GM12878 (cell line): ENCODE data around the gene SPN. TPM values are rescaled to one million over a fixed set of nuclear protein-coding genes. Genes with fewer than 3 reads are reported as not detected.
"Not testable (repeated sequence)": the region's sequence is repeated elsewhere in the genome, so short reads cannot be mapped to it uniquely, and the experiment has no call there.

ENCODE experiments used
- ATAC-seq: fragments of 200-7000 bp; cut with Tn5 transposase; 3 replicates; pipeline ENCODE4 v1.9.1; 2020; ENCODE audit warnings: mild to moderate bottlenecking, moderate library complexity
- BruUV-seq: library from RNA; stranded (reverse); fragments of 400-500 nt; replicated peaks from 2 replicates; lab custom pipeline; 2021; lab: Mats Ljungman, UMichigan
- CTCF ChIA-PET: fragments of 300-600 bp; sonication (Branson Sonifier 250); formaldehyde crosslinking; extraction: SDS; loops from one replicate; lab custom pipeline; 2021; ENCODE audit warnings: inconsistent platforms; lab: Yijun Ruan, JAX
- POLR2A ChIA-PET: fragments of 350-600 bp; formaldehyde crosslinking; extraction: SDS; loops from one replicate; lab custom pipeline; 2021; ENCODE audit warnings: inconsistent platforms; lab: Charles Lee
- RAD21 ChIA-PET: fragments of 300-600 bp; sonication (Branson Sonifier 250); formaldehyde crosslinking; loops from one replicate; lab custom pipeline; 2023; ENCODE audit warnings: antibody characterized with exemption; ENCODE audit not compliant: unreplicated experiment; lab: Charles Lee
- SMC1A ChIA-PET: fragments of 300-600 bp; sonication (Branson Sonifier 250); formaldehyde crosslinking; loops from one replicate; lab custom pipeline; 2023; ENCODE audit not compliant: unreplicated experiment, uncharacterized antibody; lab: Charles Lee
- DNase-seq: peaks from one replicate; pipeline ENCODE4 v3.0.0-alpha.2; 2011; ENCODE audit warnings: low read depth, low spot score
- FAIRE-seq: peaks from 3 replicates; lab custom pipeline; 2011; peaks lifted over from hg19 to GRCh38; lab: Jason Lieb, UNC
- H2AFZ ChIP-seq: 2 replicates; pipeline ENCODE4 v1.6.0; 2011; ENCODE audit warnings: low read depth, low read length, control low read depth; ENCODE audit not compliant: control insufficient read depth
- H3K27ac ChIP-seq: 2 replicates; pipeline ENCODE4 v1.5.1; 2011; ENCODE audit warnings: control low read depth; ENCODE audit not compliant: control insufficient read depth, insufficient read depth
- H3K27me3 ChIP-seq, 2 experiments: replicated peaks in 1 of 2; 2 replicates each; pipeline versions ENCODE4 v1.6.0 to v1.6.1; 2011; ENCODE audit warnings: low read length in 1 of 2; ENCODE audit not compliant: control insufficient read depth in 2 of 2, insufficient read depth in 2 of 2
- H3K36me3 ChIP-seq, 2 experiments: 2 replicates each; pipeline ENCODE4 v1.5.1; 2011; ENCODE audit warnings: low read length in 1 of 2; ENCODE audit not compliant: control insufficient read depth in 2 of 2, insufficient read depth in 2 of 2
- H3K4me1 ChIP-seq: 2 replicates; pipeline ENCODE4 v1.6.1; 2011; ENCODE audit warnings: mild to moderate bottlenecking, low read length, moderate library complexity, mixed read lengths; ENCODE audit not compliant: control insufficient read depth, insufficient read depth
- H3K4me2 ChIP-seq: 2 replicates; pipeline ENCODE4 v1.6.0; 2011; ENCODE audit warnings: control low read depth; ENCODE audit not compliant: control insufficient read depth, insufficient read depth
- H3K4me3 ChIP-seq: fragments of 200-600 bp; sonication (generic); 2 replicates; pipeline ENCODE4 v1.5.1; 2016
- H3K79me2 ChIP-seq: 2 replicates; pipeline ENCODE4 v1.6.0; 2011; ENCODE audit warnings: low read length; ENCODE audit not compliant: control insufficient read depth, insufficient read depth
- H3K9ac ChIP-seq: 2 replicates; pipeline ENCODE4 v1.8.0; 2011; ENCODE audit warnings: low read length, control low read depth, mixed read lengths; ENCODE audit not compliant: control insufficient read depth, insufficient read depth
- H3K9me3 ChIP-seq: replicated peaks from 3 replicates; pipeline ENCODE4 v1.5.1; 2011; ENCODE audit warnings: mild to moderate bottlenecking, low read length; ENCODE audit not compliant: control insufficient read depth, insufficient read depth
- H4K20me1 ChIP-seq: 2 replicates; pipeline ENCODE4 v1.6.0; 2011; ENCODE audit not compliant: control insufficient read depth, insufficient read depth
- BACH1 ChIP-seq: fragments of 450-650 bp; IDR thresholded peaks from 2 replicates; pipeline ENCODE4 v1.6.1; 2017; ENCODE audit warnings: mild to moderate bottlenecking, borderline replicate concordance
- BHLHE40 ChIP-seq, 2 experiments: fragments of 450-650 bp in 1 of 2; IDR thresholded peaks; 2 replicates each; pipeline ENCODE4 v1.6.1; 2011 to 2017; ENCODE audit warnings: low read depth in 2 of 2, borderline replicate concordance in 1 of 2, improper control_type of control experiment in 1 of 2, low read length in 1 of 2, mild to moderate bottlenecking in 1 of 2
- CREB1 ChIP-seq: IDR thresholded peaks from 2 replicates; pipeline ENCODE4 v1.6.1; 2012; ENCODE audit warnings: low read depth, mild to moderate bottlenecking, inconsistent platforms
- DPF2 ChIP-seq: fragments of 450-650 bp; IDR thresholded peaks from 2 replicates; pipeline ENCODE4 v1.6.1; 2017; ENCODE audit warnings: mild to moderate bottlenecking
- HDAC6 ChIP-seq: fragments of 200-600 bp; sonication (generic); IDR thresholded peaks from one replicate; pipeline ENCODE4 v1.8.0; 2017; ENCODE audit warnings: antibody characterized with exemption; ENCODE audit not compliant: unreplicated experiment
- IKZF1 ChIP-seq: fragments of 450-650 bp; conservative IDR thresholded peaks from 2 replicates; pipeline ENCODE4 v1.6.1; 2017; ENCODE audit warnings: antibody characterized with exemption, mild to moderate bottlenecking
- MXI1 ChIP-seq: fragments of 150-350 bp; IDR thresholded peaks from 2 replicates; pipeline ENCODE4 v1.6.1; 2011; ENCODE audit warnings: low read depth, mild to moderate bottlenecking, inconsistent platforms, low read length, improper control_type of control experiment
- PAX5 ChIP-seq: IDR thresholded peaks from 2 replicates; pipeline ENCODE4 v1.6.1; 2011; ENCODE audit warnings: low read depth, low read length, borderline replicate concordance
- SMAD5 ChIP-seq: IDR thresholded peaks from 2 replicates; pipeline ENCODE4 v1.6.1; 2016; ENCODE audit warnings: antibody characterized with exemption, low read depth
- TCF12 ChIP-seq: IDR thresholded peaks from 2 replicates; pipeline ENCODE4 v1.6.1; 2011; ENCODE audit warnings: low read depth, mild to moderate bottlenecking, low read length
- TCF3 ChIP-seq: IDR thresholded peaks from 2 replicates; pipeline ENCODE4 v1.6.1; 2012; ENCODE audit warnings: low read depth, mild to moderate bottlenecking, low read length, borderline replicate concordance; ENCODE audit not compliant: insufficient read depth
- WGBS: methylation state at CpG from one replicate; pipeline ENCODE4 v1.1.6; 2016; ENCODE audit warnings: low lambda C conversion rate; ENCODE audit not compliant: insufficient replicate concordance, insufficient coverage; ENCODE audit errors: missing lambda C conversion rate; 5-methylcytosine and 5-hydroxymethylcytosine counted together
- in situ Hi-C: fragments of 300-500 bp; cut with MboI; formaldehyde crosslinking; loops from 9 replicates; pipeline ENCODE4 v1.14.3; 2018; ENCODE audit warnings: mixed read lengths
- intact Hi-C: fragments of 100-400 bp; cut with micrococcal nuclease; formaldehyde crosslinking; loops from one replicate; pipeline ENCODE4 v1.14.2; 2022; ENCODE audit not compliant: unreplicated experiment
- polyA plus RNA-seq, 11 experiments: library from polyadenylated mRNA; depleted of rRNA in 4 of 11; unstranded in 6 of 11; stranded (reverse) in 5 of 11; fragments of >200 nt; fragmentation: Nextera tagmentation in 4 of 11; fragmentation: Illumina TruSeq in 1 of 11; extraction: Ambion mirVana in 4 of 11; extraction: Trizol in 1 of 11; gene quantifications; 1 replicate in 1 of 11; 2 replicates in 10 of 11; pipeline versions ENCODE4 v1.2.1 to v1.2.3, GENCODE V29; 2011 to 2016; ENCODE audit warnings: inconsistent platforms in 2 of 11, missing spikeins in 2 of 11, low read depth in 1 of 11
- total RNA-seq, 4 experiments: library from RNA; depleted of rRNA in 3 of 4; stranded (reverse); fragments of >200 nt in 3 of 4; fragmentation: Illumina TruSeq in 1 of 4; extraction: Trizol in 1 of 4; gene quantifications; 2 replicates each; pipeline versions ENCODE4 v1.2.1 to v1.2.3, GENCODE V29; 2013 to 2021
- TF ChIP-seq, protein P1 (sequence below): fragments of 450-650 bp; IDR thresholded peaks from 2 replicates; pipeline ENCODE4 v1.6.1; 2017; ENCODE audit warnings: mild to moderate bottlenecking, moderate library complexity
- TF ChIP-seq, protein P2 (sequence below): IDR thresholded peaks from 2 replicates; pipeline ENCODE4 v1.6.1; 2012; ENCODE audit warnings: low read depth, low read length, improper control_type of control experiment
- TF ChIP-seq, protein P3 (sequence below): fragments of 450-650 bp; IDR thresholded peaks from 2 replicates; pipeline ENCODE4 v1.6.1; 2017; ENCODE audit warnings: mild to moderate bottlenecking, moderate library complexity

SPN gene
- total and polyA plus RNA-seq, 10 of the 15 experiments (the other 5 are each of a cell fraction or from before 2014, with no cell fraction given): 16.2 to 173 (median 92.7) TPM

DNA sequence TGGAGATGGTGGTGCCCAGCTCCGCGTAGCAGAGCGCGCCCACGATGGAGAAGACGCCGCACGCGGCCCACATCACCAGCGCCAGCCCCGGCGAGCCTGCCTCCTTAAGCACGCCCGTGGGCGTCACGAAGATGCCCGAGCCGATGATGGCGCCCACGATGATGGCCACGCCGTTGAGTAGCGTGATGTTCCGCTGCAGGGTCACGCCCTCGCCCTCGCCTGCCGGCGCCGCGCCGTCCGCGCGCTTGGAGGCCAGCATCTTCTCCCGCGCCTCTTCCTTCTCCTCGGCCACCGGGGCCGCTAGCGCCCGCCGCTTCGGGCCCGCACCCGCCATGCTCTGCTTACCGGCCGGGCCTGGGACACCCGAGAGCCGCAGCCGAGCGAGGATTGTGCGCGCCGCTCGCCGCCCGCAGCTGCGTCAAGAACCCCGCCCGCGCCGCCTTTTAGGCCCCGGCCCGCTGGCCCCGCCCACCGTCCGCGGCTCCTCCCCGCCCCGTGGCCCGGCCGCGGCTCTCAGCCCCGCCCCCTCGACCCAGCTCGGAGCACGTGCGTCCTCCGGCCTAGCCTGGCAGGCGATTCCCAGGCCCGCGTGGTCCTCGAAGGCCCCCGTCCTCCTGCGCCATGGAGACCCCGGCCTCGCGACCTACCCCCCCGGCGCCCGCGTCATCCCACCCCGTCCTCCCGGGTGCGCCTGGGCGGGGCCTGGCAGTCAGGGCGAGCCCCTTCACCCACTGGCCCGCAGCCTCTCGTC is 49.6 kb upstream of the SPN start:
- peak overlapping the region; percentile 71; the same call in 1 of the 2 replicates for H3K4me2 ChIP-seq
- H3K79me2 ChIP-seq: peaks cover 22% of the 10 kb centered on the region
- BruUV-seq, H3K9me3 ChIP-seq, H3K27ac ChIP-seq, H4K20me1 ChIP-seq, H3K36me3 ChIP-seq, RAD21 ChIA-PET, SMC1A ChIA-PET, H3K27me3 ChIP-seq, DNase-seq, FAIRE-seq, in situ Hi-C loops, H3K4me1 ChIP-seq: not testable (repeated sequence)
- 2% methylated on average over 34 of the region's 100 CpGs for WGBS
- ChIA-PET CTCF (interaction anchor here (0.6 kb wide), 1 partner anchor 235 kb away, joined by 3 read pairs; no protein-coding TSS in a partner anchor), POLR2A (interaction anchor here (0.5 to 1.1 kb wide), 4 partner anchors 13 to 454 kb away, joined by 3 read pairs; no protein-coding TSS in a partner anchor)
- H2AFZ ChIP-seq: peak overlapping the region; percentile 51
- intact Hi-C loops: loop anchor here (2.0 to 5.0 kb wide), 2 partner anchors 31 to 49 kb away; partner anchors contain the start of gene SPN
- ATAC-seq: peak; percentile 68
- peak overlapping the region; percentile 91 for H3K4me3 ChIP-seq
- H3K9ac ChIP-seq: peak overlapping the region; percentile 77; the same call in 1 of the 2 replicates
- TF ChIP-seq HDAC6 (peak; percentile 75), MXI1 (0 out of 2 replicates have a peak, but pooled peaks have one; percentile 46), TCF12 (0 out of 2 replicates have a peak, but pooled peaks have one; percentile 13), BACH1 (peak; percentile 85), IKZF1 (peak; percentile 48), PAX5 (0 out of 2 replicates have a peak, but pooled peaks have one; percentile 37), SMAD5 (peak; percentile 56; the same call in 1 of the 2 replicates), TCF3 (peak; percentile 82; the same call in 1 of the 2 replicates), CREB1 (peak; percentile 65; the same call in 1 of the 2 replicates), BHLHE40 (IDR thresholded peaks at IDR 0.05; ENCODE audit: borderline replicate concordance in 1 of 2, low read depth in 2 of 2, low read length in 1 of 2) (peak; percentile 76 to 96), DPF2 (peak; percentile 52; the same call in 1 of the 2 replicates)
- TF ChIP-seq, protein P1, sequence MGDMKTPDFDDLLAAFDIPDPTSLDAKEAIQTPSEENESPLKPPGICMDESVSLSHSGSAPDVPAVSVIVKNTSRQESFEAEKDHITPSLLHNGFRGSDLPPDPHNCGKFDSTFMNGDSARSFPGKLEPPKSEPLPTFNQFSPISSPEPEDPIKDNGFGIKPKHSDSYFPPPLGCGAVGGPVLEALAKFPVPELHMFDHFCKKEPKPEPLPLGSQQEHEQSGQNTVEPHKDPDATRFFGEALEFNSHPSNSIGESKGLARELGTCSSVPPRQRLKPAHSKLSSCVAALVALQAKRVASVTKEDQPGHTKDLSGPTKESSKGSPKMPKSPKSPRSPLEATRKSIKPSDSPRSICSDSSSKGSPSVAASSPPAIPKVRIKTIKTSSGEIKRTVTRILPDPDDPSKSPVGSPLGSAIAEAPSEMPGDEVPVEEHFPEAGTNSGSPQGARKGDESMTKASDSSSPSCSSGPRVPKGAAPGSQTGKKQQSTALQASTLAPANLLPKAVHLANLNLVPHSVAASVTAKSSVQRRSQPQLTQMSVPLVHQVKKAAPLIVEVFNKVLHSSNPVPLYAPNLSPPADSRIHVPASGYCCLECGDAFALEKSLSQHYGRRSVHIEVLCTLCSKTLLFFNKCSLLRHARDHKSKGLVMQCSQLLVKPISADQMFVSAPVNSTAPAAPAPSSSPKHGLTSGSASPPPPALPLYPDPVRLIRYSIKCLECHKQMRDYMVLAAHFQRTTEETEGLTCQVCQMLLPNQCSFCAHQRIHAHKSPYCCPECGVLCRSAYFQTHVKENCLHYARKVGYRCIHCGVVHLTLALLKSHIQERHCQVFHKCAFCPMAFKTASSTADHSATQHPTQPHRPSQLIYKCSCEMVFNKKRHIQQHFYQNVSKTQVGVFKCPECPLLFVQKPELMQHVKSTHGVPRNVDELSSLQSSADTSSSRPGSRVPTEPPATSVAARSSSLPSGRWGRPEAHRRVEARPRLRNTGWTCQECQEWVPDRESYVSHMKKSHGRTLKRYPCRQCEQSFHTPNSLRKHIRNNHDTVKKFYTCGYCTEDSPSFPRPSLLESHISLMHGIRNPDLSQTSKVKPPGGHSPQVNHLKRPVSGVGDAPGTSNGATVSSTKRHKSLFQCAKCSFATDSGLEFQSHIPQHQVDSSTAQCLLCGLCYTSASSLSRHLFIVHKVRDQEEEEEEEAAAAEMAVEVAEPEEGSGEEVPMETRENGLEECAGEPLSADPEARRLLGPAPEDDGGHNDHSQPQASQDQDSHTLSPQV: 0 out of 2 replicates have a peak, but pooled peaks have one; percentile 6
- TF ChIP-seq, protein P2, sequence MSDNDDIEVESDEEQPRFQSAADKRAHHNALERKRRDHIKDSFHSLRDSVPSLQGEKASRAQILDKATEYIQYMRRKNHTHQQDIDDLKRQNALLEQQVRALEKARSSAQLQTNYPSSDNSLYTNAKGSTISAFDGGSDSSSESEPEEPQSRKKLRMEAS: peak; percentile 68; the same call in 1 of the 2 replicates
- TF ChIP-seq, protein P3, sequence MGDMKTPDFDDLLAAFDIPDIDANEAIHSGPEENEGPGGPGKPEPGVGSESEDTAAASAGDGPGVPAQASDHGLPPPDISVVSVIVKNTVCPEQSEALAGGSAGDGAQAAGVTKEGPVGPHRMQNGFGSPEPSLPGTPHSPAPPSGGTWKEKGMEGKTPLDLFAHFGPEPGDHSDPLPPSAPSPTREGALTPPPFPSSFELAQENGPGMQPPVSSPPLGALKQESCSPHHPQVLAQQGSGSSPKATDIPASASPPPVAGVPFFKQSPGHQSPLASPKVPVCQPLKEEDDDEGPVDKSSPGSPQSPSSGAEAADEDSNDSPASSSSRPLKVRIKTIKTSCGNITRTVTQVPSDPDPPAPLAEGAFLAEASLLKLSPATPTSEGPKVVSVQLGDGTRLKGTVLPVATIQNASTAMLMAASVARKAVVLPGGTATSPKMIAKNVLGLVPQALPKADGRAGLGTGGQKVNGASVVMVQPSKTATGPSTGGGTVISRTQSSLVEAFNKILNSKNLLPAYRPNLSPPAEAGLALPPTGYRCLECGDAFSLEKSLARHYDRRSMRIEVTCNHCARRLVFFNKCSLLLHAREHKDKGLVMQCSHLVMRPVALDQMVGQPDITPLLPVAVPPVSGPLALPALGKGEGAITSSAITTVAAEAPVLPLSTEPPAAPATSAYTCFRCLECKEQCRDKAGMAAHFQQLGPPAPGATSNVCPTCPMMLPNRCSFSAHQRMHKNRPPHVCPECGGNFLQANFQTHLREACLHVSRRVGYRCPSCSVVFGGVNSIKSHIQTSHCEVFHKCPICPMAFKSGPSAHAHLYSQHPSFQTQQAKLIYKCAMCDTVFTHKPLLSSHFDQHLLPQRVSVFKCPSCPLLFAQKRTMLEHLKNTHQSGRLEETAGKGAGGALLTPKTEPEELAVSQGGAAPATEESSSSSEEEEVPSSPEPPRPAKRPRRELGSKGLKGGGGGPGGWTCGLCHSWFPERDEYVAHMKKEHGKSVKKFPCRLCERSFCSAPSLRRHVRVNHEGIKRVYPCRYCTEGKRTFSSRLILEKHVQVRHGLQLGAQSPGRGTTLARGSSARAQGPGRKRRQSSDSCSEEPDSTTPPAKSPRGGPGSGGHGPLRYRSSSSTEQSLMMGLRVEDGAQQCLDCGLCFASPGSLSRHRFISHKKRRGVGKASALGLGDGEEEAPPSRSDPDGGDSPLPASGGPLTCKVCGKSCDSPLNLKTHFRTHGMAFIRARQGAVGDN: peak; percentile 96
